Hepatocyte (in vitro differentiated cells): ENCODE results near the gene FAT1. TPM values are rescaled to one million over a fixed set of nuclear protein-coding genes. Genes with fewer than 3 reads are reported as not detected.
A peak's percentile ranks its signal among the peaks of the same experiment; 100 is the strongest.

Experiments used
- DNase-seq: peaks from one replicate; pipeline ENCODE4 v3.0.0-alpha.2; 2016; ENCODE audit warnings: low spot score
- H2AFZ ChIP-seq: fragments of 200-600 bp; sonication (generic); 2 replicates; pipeline ENCODE4 v1.6.0; 2016; ENCODE audit warnings: antibody characterized with exemption, mild to moderate bottlenecking
- H3K27ac ChIP-seq: fragments of 200-600 bp; sonication (generic); 2 replicates; pipeline ENCODE4 v1.5.1; 2016; ENCODE audit warnings: mild to moderate bottlenecking
- H3K27me3 ChIP-seq: fragments of 200-600 bp; sonication (generic); 2 replicates; pipeline ENCODE4 v1.6.1; 2016
- H3K36me3 ChIP-seq: fragments of 200-600 bp; sonication (generic); replicated peaks from 2 replicates; pipeline ENCODE4 v1.5.1; 2016; ENCODE audit warnings: low read depth; ENCODE audit not compliant: insufficient read depth
- H3K4me1 ChIP-seq: fragments of 200-600 bp; sonication (generic); 2 replicates; pipeline ENCODE4 v1.5.1; 2016; ENCODE audit warnings: mild to moderate bottlenecking, moderate library complexity; ENCODE audit not compliant: insufficient read depth
- H3K4me2 ChIP-seq: fragments of 200-600 bp; sonication (generic); 2 replicates; pipeline ENCODE4 v1.6.0; 2016
- H3K4me3 ChIP-seq: fragments of 200-600 bp; sonication (generic); 2 replicates; pipeline ENCODE4 v1.5.1; 2016; ENCODE audit warnings: mild to moderate bottlenecking
- H3K79me2 ChIP-seq: fragments of 200-600 bp; sonication (generic); 2 replicates; pipeline ENCODE4 v1.6.0; 2017; ENCODE audit warnings: mild to moderate bottlenecking
- H3K9me2 ChIP-seq: fragments of 200-600 bp; sonication (generic); replicated peaks from 2 replicates; pipeline ENCODE4 v1.6.0; 2017; ENCODE audit warnings: mild to moderate bottlenecking; ENCODE audit not compliant: insufficient read depth
- H3K9me3 ChIP-seq: fragments of 200-600 bp; sonication (generic); 2 replicates; pipeline ENCODE4 v1.5.1; 2016; ENCODE audit warnings: low read depth, mild to moderate bottlenecking
- H4K20me1 ChIP-seq: fragments of 200-600 bp; sonication (generic); 2 replicates; pipeline ENCODE4 v1.6.0; 2016; ENCODE audit warnings: mild to moderate bottlenecking; ENCODE audit not compliant: insufficient read depth, poor library complexity, severe bottlenecking
- CTCF ChIP-seq: fragments of 200-600 bp; sonication (generic); IDR thresholded peaks from 2 replicates; pipeline ENCODE4 v1.5.1; 2016; ENCODE audit warnings: antibody characterized with exemption, mild to moderate bottlenecking; ENCODE audit not compliant: poor library complexity
- EZH2 ChIP-seq: fragments of 200-600 bp; sonication (generic); IDR thresholded peaks from 2 replicates; pipeline ENCODE4 v1.6.1; 2016; ENCODE audit warnings: antibody characterized with exemption, mild to moderate bottlenecking, borderline replicate concordance
- EZH2phosphoT487 ChIP-seq: fragments of 200-600 bp; sonication (generic); IDR thresholded peaks from one replicate; pipeline ENCODE4 v1.6.1; 2018; ENCODE audit warnings: antibody characterized with exemption, mild to moderate bottlenecking, low read depth, moderate library complexity; ENCODE audit not compliant: unreplicated experiment, severe bottlenecking
- WGBS: methylation state at CpG from one replicate; pipeline ENCODE4 v1.1.6; 2016; ENCODE audit warnings: low lambda C conversion rate; ENCODE audit errors: missing lambda C conversion rate; 5-methylcytosine and 5-hydroxymethylcytosine counted together
- polyA plus RNA-seq: library from polyadenylated mRNA; unstranded; fragments of >200 nt; fragmentation: Nextera tagmentation; extraction: Ambion mirVana; gene quantifications from 2 replicates; pipeline ENCODE4 v1.2.1, GENCODE V29; 2016
- total RNA-seq: library from RNA; depleted of rRNA; stranded (reverse); fragments of >200 nt; gene quantifications from 2 replicates; pipeline ENCODE4 v1.2.3, GENCODE V29; 2014

FAT1 gene
- total and polyA plus RNA-seq, 2 experiments from 2014 or later: 33.9 to 168 TPM

- H3K4me3 ChIP-seq: no peak overlapping the region
- TF ChIP-seq CTCF (no peak), EZH2phosphoT487 (no peak), EZH2 (no peak)
- H3K27ac ChIP-seq: peak overlapping the region; percentile 53
- no peak overlapping the region for H3K4me2 ChIP-seq
- peaks cover 11% of the 10 kb centered on the region for H3K4me1 ChIP-seq
- no peaks in the 10 kb centered on the region for H3K36me3 ChIP-seq
- H2AFZ ChIP-seq: no peak overlapping the region
- H3K9me3 ChIP-seq: no peaks in the 10 kb centered on the region
- no peaks in the 10 kb centered on the region for H4K20me1 ChIP-seq
- 96% methylated on average over 11 of the region's 11 CpGs for WGBS
- H3K79me2 ChIP-seq: peaks cover 20% of the 10 kb centered on the region
- DNase-seq: no peak
- H3K9me2 ChIP-seq: no peaks in the 10 kb centered on the region
- H3K27me3 ChIP-seq: no peaks in the 10 kb centered on the region
These were observed 80.7 kb downstream of the FAT1 start for GRCh38 chr4:186642998-186643397.

DNA sequence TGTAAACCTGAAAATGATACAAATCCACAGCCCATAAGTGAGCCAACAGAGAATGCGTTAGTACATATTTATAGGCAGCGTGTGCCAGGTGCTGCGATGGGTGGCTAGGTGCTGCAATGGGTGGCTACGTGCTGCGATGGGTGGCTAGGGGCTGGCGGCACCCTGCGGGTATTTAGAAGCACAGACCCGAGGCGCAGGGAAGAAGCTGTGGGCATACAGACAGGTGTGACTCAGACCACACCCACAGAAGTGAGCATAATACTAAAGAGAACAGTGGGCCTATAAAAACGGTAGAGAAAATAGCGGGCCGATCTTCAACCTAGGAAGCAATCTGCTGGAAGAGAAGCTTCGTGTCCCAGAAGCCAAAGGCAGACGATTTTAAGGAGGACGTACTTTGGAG lies 81.1 kb downstream of the FAT1 start:
- WGBS: 94% methylated on average over 15 of the region's 15 CpGs
- Histone ChIP-seq H4K20me1 (no peaks in the 10 kb centered on the region), H3K36me3 (no peaks in the 10 kb centered on the region), H3K27me3 (no peaks in the 10 kb centered on the region), H3K9me2 (no peaks in the 10 kb centered on the region), H3K4me1 (peaks cover 11% of the 10 kb centered on the region), H3K4me2 (no peak overlapping the region), H2AFZ (no peak overlapping the region), H3K27ac (peak overlapping the region; percentile 53), H3K79me2 (peaks cover 20% of the 10 kb centered on the region), H3K4me3 (no peak overlapping the region), H3K9me3 (no peaks in the 10 kb centered on the region)
- DNase-seq: no peak
- TF ChIP-seq EZH2 (no peak), EZH2phosphoT487 (no peak), CTCF (no peak)

DNA sequence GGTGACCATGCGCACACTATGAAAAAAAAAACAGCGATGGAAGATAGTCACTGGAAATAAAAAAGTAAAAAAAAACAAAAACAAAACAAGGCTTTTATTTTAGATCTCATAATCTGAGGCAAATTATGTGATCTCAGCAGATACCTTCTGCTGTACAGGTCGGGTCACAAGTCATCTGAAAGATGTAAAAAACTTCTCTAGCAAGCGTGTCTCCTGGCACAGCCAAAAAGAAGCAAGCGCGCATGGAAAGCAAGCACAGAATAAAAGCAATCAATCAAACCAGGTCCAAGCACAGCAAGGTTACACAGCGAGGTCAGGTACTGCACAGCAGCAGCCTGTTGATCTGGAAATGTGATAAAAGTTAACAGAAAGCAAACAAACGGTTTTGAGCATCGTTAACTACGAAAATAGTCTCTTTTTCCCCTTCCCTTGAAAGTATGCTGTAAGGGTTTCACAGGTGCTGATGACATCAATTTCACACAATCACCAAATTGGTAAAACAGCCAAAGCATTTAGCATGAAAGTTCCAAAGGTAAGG lies 89.0 kb downstream of the FAT1 start:
- TF ChIP-seq EZH2 (no peak), EZH2phosphoT487 (no peak), CTCF (no peak)
- Histone ChIP-seq H3K4me3 (no peak overlapping the region), H4K20me1 (peaks cover 4% of the 10 kb centered on the region), H3K27ac (no peak overlapping the region), H3K4me1 (no peaks in the 10 kb centered on the region), H3K4me2 (no peak overlapping the region), H2AFZ (no peak overlapping the region), H3K36me3 (no peaks in the 10 kb centered on the region), H3K27me3 (no peaks in the 10 kb centered on the region), H3K79me2 (no peaks in the 10 kb centered on the region), H3K9me2 (no peaks in the 10 kb centered on the region), H3K9me3 (no peaks in the 10 kb centered on the region)
- DNase-seq: no peak
- WGBS: 79% methylated on average over 10 of the region's 10 CpGs

- Histone ChIP-seq H4K20me1 (peaks cover 4% of the 10 kb centered on the region), H3K9me2 (no peaks in the 10 kb centered on the region), H3K27ac (no peak overlapping the region), H3K4me3 (no peak overlapping the region), H3K79me2 (no peaks in the 10 kb centered on the region), H3K9me3 (no peaks in the 10 kb centered on the region), H2AFZ (no peak overlapping the region), H3K4me2 (no peak overlapping the region), H3K36me3 (no peaks in the 10 kb centered on the region), H3K27me3 (no peaks in the 10 kb centered on the region), H3K4me1 (no peaks in the 10 kb centered on the region)
- no peak for DNase-seq
- TF ChIP-seq EZH2phosphoT487 (no peak), CTCF (no peak), EZH2 (no peak)
These were observed 89.8 kb downstream of the FAT1 start for GRCh38 chr4:186633844-186634243.
